ENCODE data around the gene PHKB. TPM values are rescaled to one million over a fixed set of nuclear protein-coding genes. Genes with fewer than 3 reads are reported as not detected.
A peak's percentile ranks its signal among the peaks of the same experiment; 100 is the strongest.

Gene PHKB
- total and polyA plus RNA-seq, 2 donors from 2014 or later: 48.3 to 80.5 TPM

- H3K36me3 ChIP-seq (ENCODE audit: control insufficient read depth in 2 of 3, insufficient read depth in 3 of 3, low read length in 3 of 3): peaks cover 0 to 2% (median 0%) of the 10 kb centered on the region in 3 donors
- DNase-seq (no peak), FAIRE-seq (peak; percentile 25)
- TF ChIP-seq CTCF (IDR thresholded peaks at IDR 0.05; ENCODE audit: borderline replicate concordance, extremely low read depth, insufficient read depth): no peak
- no peaks in the 10 kb centered on the region for H3K27me3 ChIP-seq (ENCODE audit: control insufficient read depth, insufficient read depth, low read length)
- peak overlapping the region in 1 of 3 donors; percentile 13 for H3K4me3 ChIP-seq (ENCODE audit: low read length in 3 of 3)
- H3K4me1 ChIP-seq (ENCODE audit: control insufficient read depth in 2 of 3, insufficient read depth in 2 of 3, low read depth in 1 of 3, low read length in 3 of 3): peaks cover 0 to 4% (median 4%) of the 10 kb centered on the region in 3 donors
- intact Hi-C loops (cut with DNase I): no loop called here
- H3K9ac ChIP-seq (ENCODE audit: low read length in 3 of 3): no peak overlapping the region
- peaks cover 0 to 22% (median 3%) of the 10 kb centered on the region in 3 donors for H3K9me3 ChIP-seq (ENCODE audit: control insufficient read depth in 2 of 3, insufficient read depth in 1 of 3, low read length in 3 of 3)
- peak overlapping the region in 1 of 2 donors; percentile 62 for H3K27ac ChIP-seq (ENCODE audit: low read depth in 2 of 2, low read length in 2 of 2)
Measured at GRCh38 chr16:47493381-47494337, 32.5 kb downstream of the PHKB start.

GRCh38 chr16:47499080-47499699, 38.1 kb downstream of the PHKB start:
- H3K36me3 ChIP-seq (ENCODE audit: control insufficient read depth in 2 of 3, insufficient read depth in 3 of 3, low read length in 3 of 3): peaks cover 0 to 19% (median 12%) of the 10 kb centered on the region in 3 donors
- intact Hi-C loops (cut with DNase I): no loop called here
- H3K27ac ChIP-seq (ENCODE audit: low read depth in 2 of 2, low read length in 2 of 2): no peak overlapping the region
- FAIRE-seq (no peak), DNase-seq (no peak)
- H3K4me3 ChIP-seq (ENCODE audit: low read length in 3 of 3): no peak overlapping the region
- H3K27me3 ChIP-seq (ENCODE audit: control insufficient read depth, insufficient read depth, low read length): no peaks in the 10 kb centered on the region
- no peak overlapping the region for H3K9ac ChIP-seq (ENCODE audit: low read length in 3 of 3)
- no peaks in the 10 kb centered on the region for H3K4me1 ChIP-seq (ENCODE audit: control insufficient read depth in 2 of 3, insufficient read depth in 2 of 3, low read depth in 1 of 3, low read length in 3 of 3)
- no peak for TF ChIP-seq CTCF (IDR thresholded peaks at IDR 0.05; ENCODE audit: borderline replicate concordance, extremely low read depth, insufficient read depth)
- no peaks in the 10 kb centered on the region for H3K9me3 ChIP-seq (ENCODE audit: control insufficient read depth in 2 of 3, insufficient read depth in 1 of 3, low read length in 3 of 3)

GRCh38 chr16:47499700-47500264, 38.7 kb downstream of the PHKB start:
- DNase-seq: no peak
- Histone ChIP-seq H3K4me3 (ENCODE audit: low read length in 3 of 3) (no peak overlapping the region), H3K36me3 (ENCODE audit: control insufficient read depth in 2 of 3, insufficient read depth in 3 of 3, low read length in 3 of 3) (peaks cover 0 to 22% (median 12%) of the 10 kb centered on the region in 3 donors), H3K27me3 (ENCODE audit: control insufficient read depth, insufficient read depth, low read length) (no peaks in the 10 kb centered on the region), H3K9ac (ENCODE audit: low read length in 3 of 3) (no peak overlapping the region), H3K4me1 (ENCODE audit: control insufficient read depth in 2 of 3, insufficient read depth in 2 of 3, low read depth in 1 of 3, low read length in 3 of 3) (no peaks in the 10 kb centered on the region), H3K27ac (ENCODE audit: low read depth in 2 of 2, low read length in 2 of 2) (no peak overlapping the region), H3K9me3 (ENCODE audit: control insufficient read depth in 2 of 3, insufficient read depth in 1 of 3, low read length in 3 of 3) (no peaks in the 10 kb centered on the region)
- intact Hi-C loops (cut with DNase I): no loop called here
- no peak for FAIRE-seq
- TF ChIP-seq CTCF (IDR thresholded peaks at IDR 0.05; ENCODE audit: borderline replicate concordance, extremely low read depth, insufficient read depth): no peak

Measured in kidney (tissue), 14 donors.